WTC11 (cell line): ENCODE results near the gene MED26. TPM values are rescaled to one million over a fixed set of nuclear protein-coding genes. Genes with fewer than 3 reads are reported as not detected.

ENCODE experiments used
- ATAC-seq: fragments of 200-7000 bp; cut with Tn5 transposase; 2 replicates; pipeline ENCODE4 v1.10.0; 2021; ENCODE audit warnings: mild to moderate bottlenecking, moderate library complexity
- CTCF ChIA-PET: fragments of 300-600 bp; sonication (Branson Sonifier 250); formaldehyde crosslinking; loops from one replicate; lab custom pipeline; 2021; ENCODE audit warnings: antibody characterized with exemption; lab: Charles Lee
- POLR2A ChIA-PET: fragments of 350-600 bp; sonication (Branson Sonifier 250); formaldehyde crosslinking; loops from one replicate; lab custom pipeline; 2021; ENCODE audit warnings: antibody characterized with exemption; lab: Charles Lee
- DNase-seq: peaks from one replicate; pipeline ENCODE4 v3.0.0; 2021; ENCODE audit warnings: low spot score
- H3K27ac Mint-ChIP-seq: 2 replicates; pipeline ENCODE4 v1.8.0; 2021; ENCODE audit warnings: mixed read lengths
- H3K27me3 Mint-ChIP-seq: 2 replicates; pipeline ENCODE4 v1.8.0; 2021; ENCODE audit warnings: low read depth, mild to moderate bottlenecking, moderate library complexity, mixed read lengths
- H3K36me3 Mint-ChIP-seq: 2 replicates; pipeline ENCODE4 v1.8.0; 2021; ENCODE audit warnings: mixed read lengths
- H3K4me1 Mint-ChIP-seq: 2 replicates; pipeline ENCODE4 v1.8.0; 2022; ENCODE audit warnings: mixed read lengths
- H3K4me3 Mint-ChIP-seq: 2 replicates; pipeline ENCODE4 v1.8.0; 2021; ENCODE audit warnings: mild to moderate bottlenecking, moderate library complexity, mixed read lengths
- H3K9me3 Mint-ChIP-seq: 2 replicates; pipeline ENCODE4 v1.8.0; 2021; ENCODE audit warnings: mixed read lengths
- ATF2 ChIP-seq: sonication (generic); formaldehyde crosslinking; IDR thresholded peaks from 2 replicates; pipeline ENCODE4 v1.8.1; 2022; ENCODE audit warnings: low read depth, missing genetic modification reagents, borderline replicate concordance
- CREB1 ChIP-seq: sonication (generic); formaldehyde crosslinking; IDR thresholded peaks from 2 replicates; pipeline ENCODE4 v1.8.0; 2023; ENCODE audit warnings: mild to moderate bottlenecking, missing genetic modification reagents
- EMX1 ChIP-seq: fragments of 250-450 bp; sonication (Bioruptor Pico); IDR thresholded peaks from 2 replicates; pipeline ENCODE4 v1.8.0; 2021; ENCODE audit warnings: mild to moderate bottlenecking
- ETV6 ChIP-seq: sonication (generic); formaldehyde crosslinking; IDR thresholded peaks from 2 replicates; pipeline ENCODE4 v1.8.1; 2022; ENCODE audit warnings: mild to moderate bottlenecking, missing genetic modification reagents
- GABPB1 ChIP-seq: sonication (generic); formaldehyde crosslinking; IDR thresholded peaks from 2 replicates; pipeline ENCODE4 v1.8.1; 2023; ENCODE audit warnings: mild to moderate bottlenecking, missing genetic modification reagents
- GRHL2 ChIP-seq: fragments of 250-450 bp; sonication (Bioruptor Pico); IDR thresholded peaks from 2 replicates; pipeline ENCODE4 v1.8.0; 2022; ENCODE audit warnings: mild to moderate bottlenecking, moderate library complexity; ENCODE audit not compliant: insufficient replicate concordance, severe bottlenecking
- HMGXB4 ChIP-seq: sonication (generic); formaldehyde crosslinking; IDR thresholded peaks from 2 replicates; pipeline ENCODE4 v1.8.1; 2023; ENCODE audit warnings: mild to moderate bottlenecking, moderate library complexity, missing genetic modification reagents
- MAX ChIP-seq: sonication (generic); formaldehyde crosslinking; IDR thresholded peaks from 2 replicates; pipeline ENCODE4 v1.8.0; 2022; ENCODE audit warnings: mild to moderate bottlenecking, missing genetic modification reagents
- MYBL2 ChIP-seq: sonication (generic); formaldehyde crosslinking; IDR thresholded peaks from 2 replicates; pipeline ENCODE4 v1.8.1; 2023; ENCODE audit warnings: mild to moderate bottlenecking, moderate library complexity, missing genetic modification reagents
- NR1H2 ChIP-seq: sonication (generic); formaldehyde crosslinking; IDR thresholded peaks from 2 replicates; pipeline ENCODE4 v1.9.0; 2021; ENCODE audit warnings: mild to moderate bottlenecking, moderate library complexity, missing genetic modification reagents
- PRRX2 ChIP-seq: fragments of 250-450 bp; sonication (Bioruptor Pico); IDR thresholded peaks from 2 replicates; pipeline ENCODE4 v1.8.0; 2021; ENCODE audit warnings: mild to moderate bottlenecking
- SOX15 ChIP-seq: fragments of 250-450 bp; sonication (Bioruptor Pico); IDR thresholded peaks from 2 replicates; pipeline ENCODE4 v1.9.0; 2021; ENCODE audit warnings: mild to moderate bottlenecking
- TEAD1 ChIP-seq: sonication (generic); formaldehyde crosslinking; IDR thresholded peaks from 2 replicates; pipeline ENCODE4 v1.8.0; 2022; ENCODE audit warnings: mild to moderate bottlenecking, missing genetic modification reagents
- ZNF219 ChIP-seq: sonication (generic); formaldehyde crosslinking; IDR thresholded peaks from 2 replicates; pipeline ENCODE4 v1.8.0; 2023; ENCODE audit warnings: missing genetic modification reagents, mild to moderate bottlenecking, borderline replicate concordance
- total RNA-seq: library from RNA; stranded (reverse); gene quantifications from 3 replicates; pipeline ENCODE4 v1.2.3, GENCODE V29; 2021
- TF ChIP-seq, protein P1 (sequence below): fragments of 200-600 bp; IDR thresholded peaks from 2 replicates; pipeline ENCODE4 v1.8.0; 2022; ENCODE audit warnings: antibody characterized with exemption
- TF ChIP-seq, protein P2 (sequence below): sonication (generic); formaldehyde crosslinking; IDR thresholded peaks from 2 replicates; pipeline ENCODE4 v1.8.1; 2022; ENCODE audit warnings: missing genetic modification reagents, borderline replicate concordance
- TF ChIP-seq, protein P3 (sequence below): fragments of 250-450 bp; sonication (Bioruptor Pico); conservative IDR thresholded peaks from 2 replicates; pipeline ENCODE4 v1.9.0; 2021; ENCODE audit warnings: mild to moderate bottlenecking
- TF ChIP-seq, protein P4 (sequence below): sonication (generic); formaldehyde crosslinking; IDR thresholded peaks from 2 replicates; pipeline ENCODE4 v1.8.0; 2022; ENCODE audit warnings: missing genetic modification reagents

The MED26 gene
- total RNA-seq, 1 experiment from 2014 or later = 14.2 TPM

DNA sequence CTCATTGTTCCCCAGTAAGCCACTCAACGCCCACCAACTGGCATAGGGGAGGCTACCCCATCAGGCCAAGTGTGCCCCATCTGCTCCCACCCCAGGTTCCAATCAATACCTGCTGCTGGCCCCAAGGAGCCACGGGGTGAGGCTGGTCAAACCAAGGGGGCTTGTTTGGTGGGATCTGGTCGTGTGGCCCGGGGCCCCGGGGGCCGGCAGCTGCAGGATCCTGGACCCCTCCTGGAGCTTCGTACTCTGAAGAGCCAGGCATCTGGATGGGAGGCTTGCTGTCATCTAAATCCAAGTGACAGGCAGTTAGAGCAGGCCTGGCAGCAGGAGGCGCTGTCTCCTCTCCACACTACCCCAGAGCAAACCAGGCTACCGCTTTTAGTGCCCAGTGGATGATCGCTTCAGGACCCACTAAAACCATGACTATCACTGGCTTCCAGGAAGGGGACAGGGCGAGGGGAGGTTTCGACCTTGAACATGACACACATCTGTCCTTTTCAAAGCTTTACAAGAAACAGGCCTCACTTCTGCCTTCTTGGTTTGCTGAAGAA, 100.0 kb downstream of the MED26 start:
- POLR2A ChIA-PET = interaction anchor here (0.5 kb wide), 1 partner anchor 87 kb away, joined by 3 read pairs; no protein-coding TSS in a partner anchor
- Mint-ChIP-seq H3K27ac (no peak overlapping the region), H3K27me3 (no peaks in the 10 kb centered on the region), H3K9me3 (no peaks in the 10 kb centered on the region), H3K36me3 (peaks cover 60% of the 10 kb centered on the region), H3K4me3 (no peak overlapping the region), H3K4me1 (no peaks in the 10 kb centered on the region)
- TF ChIP-seq ZNF219 (no peak), TEAD1 (no peak)
- TF ChIP-seq, protein P1, sequence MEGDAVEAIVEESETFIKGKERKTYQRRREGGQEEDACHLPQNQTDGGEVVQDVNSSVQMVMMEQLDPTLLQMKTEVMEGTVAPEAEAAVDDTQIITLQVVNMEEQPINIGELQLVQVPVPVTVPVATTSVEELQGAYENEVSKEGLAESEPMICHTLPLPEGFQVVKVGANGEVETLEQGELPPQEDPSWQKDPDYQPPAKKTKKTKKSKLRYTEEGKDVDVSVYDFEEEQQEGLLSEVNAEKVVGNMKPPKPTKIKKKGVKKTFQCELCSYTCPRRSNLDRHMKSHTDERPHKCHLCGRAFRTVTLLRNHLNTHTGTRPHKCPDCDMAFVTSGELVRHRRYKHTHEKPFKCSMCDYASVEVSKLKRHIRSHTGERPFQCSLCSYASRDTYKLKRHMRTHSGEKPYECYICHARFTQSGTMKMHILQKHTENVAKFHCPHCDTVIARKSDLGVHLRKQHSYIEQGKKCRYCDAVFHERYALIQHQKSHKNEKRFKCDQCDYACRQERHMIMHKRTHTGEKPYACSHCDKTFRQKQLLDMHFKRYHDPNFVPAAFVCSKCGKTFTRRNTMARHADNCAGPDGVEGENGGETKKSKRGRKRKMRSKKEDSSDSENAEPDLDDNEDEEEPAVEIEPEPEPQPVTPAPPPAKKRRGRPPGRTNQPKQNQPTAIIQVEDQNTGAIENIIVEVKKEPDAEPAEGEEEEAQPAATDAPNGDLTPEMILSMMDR = peak; percentile 41; the same call in 1 of the 2 replicates
- CTCF ChIA-PET = interaction anchor here (0.6 to 1.7 kb wide), 4 partner anchors 9 to 87 kb away, joined by 3 read pairs; partner anchors contain the start of gene C19orf44
- peak; percentile 74 for ATAC-seq
- DNase-seq = peak; percentile 59

- H3K27me3 Mint-ChIP-seq = no peaks in the 10 kb centered on the region
- H3K27ac Mint-ChIP-seq = no peak overlapping the region
- H3K4me3 Mint-ChIP-seq = no peak overlapping the region
- CTCF ChIA-PET = interaction anchor here (0.6 to 1.7 kb wide), 4 partner anchors 8 to 88 kb away, joined by 3 read pairs; partner anchors contain the start of gene C19orf44
- DNase-seq (no peak), ATAC-seq (no peak)
- H3K36me3 Mint-ChIP-seq = peaks cover 63% of the 10 kb centered on the region
- POLR2A ChIA-PET = interaction anchor here (0.5 to 0.6 kb wide), 2 partner anchors 86 to 139 kb away, joined by 3 read pairs; no protein-coding TSS in a partner anchor
- no peaks in the 10 kb centered on the region for H3K4me1 Mint-ChIP-seq
- no peaks in the 10 kb centered on the region for H3K9me3 Mint-ChIP-seq
- TF ChIP-seq MYBL2 (CRISPR knock-in tag) (no peak), PRRX2 (CRISPR knock-in tag) (no peak), EMX1 (CRISPR knock-in tag) (no peak), NR1H2 (no peak), MAX (CRISPR knock-in tag) (no peak), ETV6 (CRISPR knock-in tag) (no peak), HMGXB4 (CRISPR knock-in tag) (no peak), CREB1 (no peak), GRHL2 (no peak), SOX15 (no peak), GABPB1 (CRISPR knock-in tag) (no peak), ATF2 (no peak)
- TF ChIP-seq, protein P2, sequence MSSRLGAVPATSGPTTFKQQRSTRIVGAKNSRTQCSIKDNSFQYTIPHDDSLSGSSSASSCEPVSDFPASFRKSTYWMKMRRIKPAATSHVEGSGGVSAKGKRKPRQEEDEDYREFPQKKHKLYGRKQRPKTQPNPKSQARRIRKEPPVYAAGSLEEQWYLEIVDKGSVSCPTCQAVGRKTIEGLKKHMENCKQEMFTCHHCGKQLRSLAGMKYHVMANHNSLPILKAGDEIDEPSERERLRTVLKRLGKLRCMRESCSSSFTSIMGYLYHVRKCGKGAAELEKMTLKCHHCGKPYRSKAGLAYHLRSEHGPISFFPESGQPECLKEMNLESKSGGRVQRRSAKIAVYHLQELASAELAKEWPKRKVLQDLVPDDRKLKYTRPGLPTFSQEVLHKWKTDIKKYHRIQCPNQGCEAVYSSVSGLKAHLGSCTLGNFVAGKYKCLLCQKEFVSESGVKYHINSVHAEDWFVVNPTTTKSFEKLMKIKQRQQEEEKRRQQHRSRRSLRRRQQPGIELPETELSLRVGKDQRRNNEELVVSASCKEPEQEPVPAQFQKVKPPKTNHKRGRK = no peak
- TF ChIP-seq, protein P3, sequence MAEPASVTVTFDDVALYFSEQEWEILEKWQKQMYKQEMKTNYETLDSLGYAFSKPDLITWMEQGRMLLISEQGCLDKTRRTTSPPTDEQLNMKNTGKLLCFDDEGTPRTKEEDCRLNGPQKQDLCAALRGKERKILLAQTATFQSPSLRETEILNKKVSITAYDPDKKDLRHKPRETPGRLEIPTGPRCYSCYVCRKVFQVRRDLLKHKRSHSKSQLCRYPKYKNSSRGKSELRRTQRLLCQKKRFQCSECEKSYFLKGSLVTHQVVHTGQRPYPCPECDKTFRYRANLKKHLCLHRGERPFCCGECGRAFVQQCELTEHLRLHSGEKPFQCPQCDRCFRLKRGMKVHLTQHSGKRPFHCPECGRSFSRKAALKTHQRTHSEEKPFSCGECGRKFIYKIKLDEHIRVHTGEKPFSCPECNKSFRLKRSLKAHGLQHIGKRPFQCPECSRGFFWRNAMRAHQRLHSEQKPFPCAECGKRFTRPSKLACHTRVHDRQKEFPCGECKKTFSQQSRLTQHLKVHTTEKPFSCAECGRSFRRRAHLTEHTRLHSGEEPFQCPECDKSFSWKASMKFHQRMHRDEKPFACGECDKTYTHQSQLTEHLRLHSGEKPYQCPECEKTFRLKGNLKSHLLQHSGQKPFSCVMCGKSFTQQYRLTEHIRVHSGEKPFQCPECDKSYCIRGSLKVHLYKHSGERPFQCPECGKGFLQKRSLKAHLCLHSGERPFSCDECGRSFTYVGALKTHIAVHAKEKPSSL (CRISPR knock-in tag) = no peak
- TF ChIP-seq, protein P4, sequence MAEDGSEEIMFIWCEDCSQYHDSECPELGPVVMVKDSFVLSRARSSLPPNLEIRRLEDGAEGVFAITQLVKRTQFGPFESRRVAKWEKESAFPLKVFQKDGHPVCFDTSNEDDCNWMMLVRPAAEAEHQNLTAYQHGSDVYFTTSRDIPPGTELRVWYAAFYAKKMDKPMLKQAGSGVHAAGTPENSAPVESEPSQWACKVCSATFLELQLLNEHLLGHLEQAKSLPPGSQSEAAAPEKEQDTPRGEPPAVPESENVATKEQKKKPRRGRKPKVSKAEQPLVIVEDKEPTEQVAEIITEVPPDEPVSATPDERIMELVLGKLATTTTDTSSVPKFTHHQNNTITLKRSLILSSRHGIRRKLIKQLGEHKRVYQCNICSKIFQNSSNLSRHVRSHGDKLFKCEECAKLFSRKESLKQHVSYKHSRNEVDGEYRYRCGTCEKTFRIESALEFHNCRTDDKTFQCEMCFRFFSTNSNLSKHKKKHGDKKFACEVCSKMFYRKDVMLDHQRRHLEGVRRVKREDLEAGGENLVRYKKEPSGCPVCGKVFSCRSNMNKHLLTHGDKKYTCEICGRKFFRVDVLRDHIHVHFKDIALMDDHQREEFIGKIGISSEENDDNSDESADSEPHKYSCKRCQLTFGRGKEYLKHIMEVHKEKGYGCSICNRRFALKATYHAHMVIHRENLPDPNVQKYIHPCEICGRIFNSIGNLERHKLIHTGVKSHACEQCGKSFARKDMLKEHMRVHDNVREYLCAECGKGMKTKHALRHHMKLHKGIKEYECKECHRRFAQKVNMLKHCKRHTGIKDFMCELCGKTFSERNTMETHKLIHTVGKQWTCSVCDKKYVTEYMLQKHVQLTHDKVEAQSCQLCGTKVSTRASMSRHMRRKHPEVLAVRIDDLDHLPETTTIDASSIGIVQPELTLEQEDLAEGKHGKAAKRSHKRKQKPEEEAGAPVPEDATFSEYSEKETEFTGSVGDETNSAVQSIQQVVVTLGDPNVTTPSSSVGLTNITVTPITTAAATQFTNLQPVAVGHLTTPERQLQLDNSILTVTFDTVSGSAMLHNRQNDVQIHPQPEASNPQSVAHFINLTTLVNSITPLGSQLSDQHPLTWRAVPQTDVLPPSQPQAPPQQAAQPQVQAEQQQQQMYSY = no peak
- TF ChIP-seq, protein P1 = no peak
Observed at GRCh38 chr19:16527334-16527935, 100.6 kb downstream of the MED26 start.
